ENCODE data around the gene BIRC2.

DNA sequence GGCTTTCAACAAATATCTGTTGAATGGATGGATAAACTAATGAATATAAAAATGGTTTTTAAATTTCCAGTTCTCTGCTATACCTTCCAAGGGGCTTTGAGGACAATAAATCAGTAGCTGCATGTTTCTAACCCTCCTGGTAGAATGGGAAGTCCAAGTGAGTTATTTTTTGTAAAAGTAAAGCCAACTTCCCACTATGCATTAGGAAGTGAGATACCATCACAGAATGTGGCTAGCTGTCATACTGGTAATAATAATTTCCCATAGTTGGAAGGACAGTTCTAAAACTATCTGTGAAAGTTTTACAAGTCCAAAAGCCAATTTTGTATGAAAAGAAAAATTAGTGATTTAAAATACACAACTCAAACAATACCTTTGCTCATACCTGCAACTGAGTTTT lies 55.5 kb downstream of the BIRC2 start:
- TF ChIP-seq EZH2phosphoT487 (IDR thresholded peaks at IDR 0.05; ENCODE audit: unreplicated experiment) (no peak), POLR2AphosphoS5 (IDR thresholded peaks at IDR 0.05; ENCODE audit: low read depth) (no peak)
- TF ChIP-seq, protein P1, sequence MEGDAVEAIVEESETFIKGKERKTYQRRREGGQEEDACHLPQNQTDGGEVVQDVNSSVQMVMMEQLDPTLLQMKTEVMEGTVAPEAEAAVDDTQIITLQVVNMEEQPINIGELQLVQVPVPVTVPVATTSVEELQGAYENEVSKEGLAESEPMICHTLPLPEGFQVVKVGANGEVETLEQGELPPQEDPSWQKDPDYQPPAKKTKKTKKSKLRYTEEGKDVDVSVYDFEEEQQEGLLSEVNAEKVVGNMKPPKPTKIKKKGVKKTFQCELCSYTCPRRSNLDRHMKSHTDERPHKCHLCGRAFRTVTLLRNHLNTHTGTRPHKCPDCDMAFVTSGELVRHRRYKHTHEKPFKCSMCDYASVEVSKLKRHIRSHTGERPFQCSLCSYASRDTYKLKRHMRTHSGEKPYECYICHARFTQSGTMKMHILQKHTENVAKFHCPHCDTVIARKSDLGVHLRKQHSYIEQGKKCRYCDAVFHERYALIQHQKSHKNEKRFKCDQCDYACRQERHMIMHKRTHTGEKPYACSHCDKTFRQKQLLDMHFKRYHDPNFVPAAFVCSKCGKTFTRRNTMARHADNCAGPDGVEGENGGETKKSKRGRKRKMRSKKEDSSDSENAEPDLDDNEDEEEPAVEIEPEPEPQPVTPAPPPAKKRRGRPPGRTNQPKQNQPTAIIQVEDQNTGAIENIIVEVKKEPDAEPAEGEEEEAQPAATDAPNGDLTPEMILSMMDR (conservative IDR thresholded peaks at IDR 0.05; ENCODE audit: low read depth in 2 of 2), result no peak
- TF ChIP-seq, protein P2, sequence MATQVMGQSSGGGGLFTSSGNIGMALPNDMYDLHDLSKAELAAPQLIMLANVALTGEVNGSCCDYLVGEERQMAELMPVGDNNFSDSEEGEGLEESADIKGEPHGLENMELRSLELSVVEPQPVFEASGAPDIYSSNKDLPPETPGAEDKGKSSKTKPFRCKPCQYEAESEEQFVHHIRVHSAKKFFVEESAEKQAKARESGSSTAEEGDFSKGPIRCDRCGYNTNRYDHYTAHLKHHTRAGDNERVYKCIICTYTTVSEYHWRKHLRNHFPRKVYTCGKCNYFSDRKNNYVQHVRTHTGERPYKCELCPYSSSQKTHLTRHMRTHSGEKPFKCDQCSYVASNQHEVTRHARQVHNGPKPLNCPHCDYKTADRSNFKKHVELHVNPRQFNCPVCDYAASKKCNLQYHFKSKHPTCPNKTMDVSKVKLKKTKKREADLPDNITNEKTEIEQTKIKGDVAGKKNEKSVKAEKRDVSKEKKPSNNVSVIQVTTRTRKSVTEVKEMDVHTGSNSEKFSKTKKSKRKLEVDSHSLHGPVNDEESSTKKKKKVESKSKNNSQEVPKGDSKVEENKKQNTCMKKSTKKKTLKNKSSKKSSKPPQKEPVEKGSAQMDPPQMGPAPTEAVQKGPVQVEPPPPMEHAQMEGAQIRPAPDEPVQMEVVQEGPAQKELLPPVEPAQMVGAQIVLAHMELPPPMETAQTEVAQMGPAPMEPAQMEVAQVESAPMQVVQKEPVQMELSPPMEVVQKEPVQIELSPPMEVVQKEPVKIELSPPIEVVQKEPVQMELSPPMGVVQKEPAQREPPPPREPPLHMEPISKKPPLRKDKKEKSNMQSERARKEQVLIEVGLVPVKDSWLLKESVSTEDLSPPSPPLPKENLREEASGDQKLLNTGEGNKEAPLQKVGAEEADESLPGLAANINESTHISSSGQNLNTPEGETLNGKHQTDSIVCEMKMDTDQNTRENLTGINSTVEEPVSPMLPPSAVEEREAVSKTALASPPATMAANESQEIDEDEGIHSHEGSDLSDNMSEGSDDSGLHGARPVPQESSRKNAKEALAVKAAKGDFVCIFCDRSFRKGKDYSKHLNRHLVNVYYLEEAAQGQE (IDR thresholded peaks at IDR 0.05; ENCODE audit: unreplicated experiment), result no peak

All from GM23338 (cell line).